HepG2 (cell line): ENCODE data around the gene RNF213. TPM values are rescaled to one million over a fixed set of nuclear protein-coding genes. Genes with fewer than 3 reads are reported as not detected.

Experiments used
- ERF ChIP-seq: IDR thresholded peaks from 2 replicates; pipeline ENCODE4 v1.6.1; 2018; ENCODE audit warnings: missing biosample characterization, missing genetic modification reagents
- ESRRA ChIP-seq: sonication (generic); formaldehyde crosslinking; IDR thresholded peaks from 2 replicates; pipeline ENCODE4 v1.5.1; 2020; ENCODE audit warnings: mild to moderate bottlenecking, low read depth, missing genetic modification reagents
- FIP1L1 ChIP-seq: fragments of 200-400 bp; formaldehyde crosslinking; IDR thresholded peaks from 2 replicates; pipeline ENCODE4 v1.6.1; 2018; ENCODE audit warnings: low read depth, mild to moderate bottlenecking, low read length, moderate library complexity, borderline replicate concordance; ENCODE audit not compliant: insufficient read depth
- MZF1 ChIP-seq: sonication (generic); formaldehyde crosslinking; IDR thresholded peaks from 2 replicates; pipeline ENCODE4 v1.8.1; 2023; ENCODE audit warnings: mild to moderate bottlenecking, missing genetic modification reagents, borderline replicate concordance
- SYNCRIP ChIP-seq: fragments of 200-400 bp; formaldehyde crosslinking; IDR thresholded peaks from 2 replicates; pipeline ENCODE4 v1.6.1; 2018; ENCODE audit warnings: mild to moderate bottlenecking, low read depth, low read length; ENCODE audit not compliant: insufficient read depth
- ZFP82 ChIP-seq: sonication (generic); formaldehyde crosslinking; IDR thresholded peaks from 2 replicates; pipeline ENCODE4 v1.5.1; 2020; ENCODE audit warnings: mild to moderate bottlenecking, missing genetic modification reagents, borderline replicate concordance
- ZNF30 ChIP-seq: sonication (generic); formaldehyde crosslinking; IDR thresholded peaks from 2 replicates; pipeline ENCODE4 v1.5.0; 2020; ENCODE audit warnings: mild to moderate bottlenecking, missing genetic modification reagents
- ZNF552 ChIP-seq: sonication (generic); formaldehyde crosslinking; IDR thresholded peaks from 2 replicates; pipeline ENCODE4 v1.9.0; 2022; ENCODE audit warnings: missing genetic modification reagents, mild to moderate bottlenecking, borderline replicate concordance
- ZNF619 ChIP-seq: sonication (generic); formaldehyde crosslinking; IDR thresholded peaks from 2 replicates; pipeline ENCODE4 v1.4.0; 2020; ENCODE audit warnings: mild to moderate bottlenecking, missing genetic modification reagents
- ZNF713 ChIP-seq: sonication (generic); formaldehyde crosslinking; IDR thresholded peaks from 2 replicates; pipeline ENCODE4 v1.4.0; 2020; ENCODE audit warnings: mild to moderate bottlenecking, missing genetic modification reagents
- polyA plus RNA-seq, 8 experiments: library from polyadenylated mRNA; depleted of rRNA in 3 of 8; stranded (reverse) in 7 of 8; unstranded in 1 of 8; fragments of >200 nt; fragmentation: Illumina TruSeq in 4 of 8; extraction: Trizol in 4 of 8; gene quantifications; 2 replicates each; pipeline versions ENCODE4 v1.2.1 to v1.2.3, GENCODE V29; 2011 to 2016; ENCODE audit warnings: low read depth in 4 of 8, missing spikeins in 1 of 8, mixed read lengths in 1 of 8; ENCODE audit not compliant: insufficient read depth in 1 of 8
- total RNA-seq, 5 experiments: library from RNA; depleted of rRNA; stranded (reverse); fragments of >200 nt; fragmentation: Illumina TruSeq; extraction: Trizol; gene quantifications; 2 replicates each; pipeline ENCODE4 v1.2.3, GENCODE V29; 2016; ENCODE audit warnings: low read depth in 1 of 5
- TF ChIP-seq, protein P1 (sequence below): sonication (generic); formaldehyde crosslinking; IDR thresholded peaks from 2 replicates; pipeline ENCODE4 v1.5.1; 2020; ENCODE audit warnings: missing genetic modification reagents, mild to moderate bottlenecking, borderline replicate concordance
- TF ChIP-seq, protein P2 (sequence below): sonication (generic); formaldehyde crosslinking; IDR thresholded peaks from 2 replicates; pipeline ENCODE4 v1.4.0; 2020; ENCODE audit warnings: missing genetic modification reagents
- TF ChIP-seq, protein P3 (sequence below): sonication (generic); formaldehyde crosslinking; IDR thresholded peaks from 2 replicates; pipeline ENCODE4 v1.9.0; 2021; ENCODE audit warnings: missing genetic modification reagents, borderline replicate concordance
- TF ChIP-seq, protein P4 (sequence below): sonication (generic); formaldehyde crosslinking; IDR thresholded peaks from 2 replicates; pipeline ENCODE4 v1.8.1; 2023; ENCODE audit warnings: mild to moderate bottlenecking, missing genetic modification reagents, borderline replicate concordance
- TF ChIP-seq, protein P5 (sequence below): sonication (generic); formaldehyde crosslinking; IDR thresholded peaks from 2 replicates; pipeline ENCODE4 v1.4.0; 2020; ENCODE audit warnings: missing genetic modification reagents
- TF ChIP-seq, protein P6 (sequence below): sonication (generic); formaldehyde crosslinking; IDR thresholded peaks from 2 replicates; pipeline ENCODE4 v1.5.1; 2020; ENCODE audit warnings: missing genetic modification reagents, mild to moderate bottlenecking, borderline replicate concordance

The RNF213 gene
- total and polyA plus RNA-seq, 2 of the 13 experiments (the other 11 are each of a cell fraction or from before 2014, with no cell fraction given): 38.6 to 38.7 TPM

DNA sequence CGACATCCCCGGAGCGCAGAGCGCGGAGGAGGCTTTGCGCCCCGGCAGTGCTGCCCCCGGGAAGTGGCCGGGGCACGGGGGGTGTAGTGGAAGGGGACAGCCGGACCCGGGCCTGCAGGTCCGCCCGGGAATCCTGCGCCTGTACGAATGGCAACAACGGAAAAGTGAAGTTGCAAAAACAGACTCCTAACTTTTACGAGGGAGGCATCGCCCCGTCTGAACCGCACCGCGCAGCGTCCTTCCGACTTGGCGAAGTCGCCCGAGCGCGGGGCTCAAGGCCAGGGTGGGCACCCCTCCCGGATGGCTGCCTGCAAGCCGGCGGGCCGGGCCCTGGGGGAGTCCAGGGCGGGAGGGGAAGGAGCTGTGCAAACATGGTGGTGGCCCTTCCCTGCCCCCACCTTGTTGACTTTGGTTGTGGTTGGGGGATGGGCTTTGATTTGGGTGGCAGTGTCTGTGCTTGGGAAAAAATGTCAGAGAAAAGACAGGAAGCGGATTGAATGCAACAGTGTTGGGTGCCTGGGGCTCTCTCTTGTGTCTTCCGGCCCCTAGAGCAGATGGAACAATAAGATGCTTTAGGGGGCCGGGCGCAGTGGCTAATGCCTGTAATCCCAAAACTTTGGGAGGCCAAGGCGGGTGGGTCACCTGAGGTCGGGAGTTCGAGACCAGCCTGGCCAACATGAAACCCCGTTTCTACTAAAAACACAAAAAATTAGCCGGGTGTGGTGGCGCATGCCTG is 675 bp downstream of the RNF213 start (continued):
- TF ChIP-seq, protein P1, sequence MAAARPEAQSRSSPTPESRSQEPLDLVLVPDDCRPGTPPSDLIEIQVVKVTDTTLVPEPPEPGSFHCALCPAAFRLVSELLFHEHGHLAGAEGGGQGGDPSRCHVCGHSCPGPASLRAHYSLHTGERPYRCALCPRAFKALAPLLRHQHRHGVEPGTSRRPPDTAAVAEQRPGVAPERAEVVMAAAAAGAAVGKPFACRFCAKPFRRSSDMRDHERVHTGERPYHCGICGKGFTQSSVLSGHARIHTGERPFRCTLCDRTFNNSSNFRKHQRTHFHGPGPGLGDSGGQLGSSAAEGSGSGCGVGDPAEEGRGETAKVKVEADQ: peak; percentile 76
- TF ChIP-seq, protein P2, sequence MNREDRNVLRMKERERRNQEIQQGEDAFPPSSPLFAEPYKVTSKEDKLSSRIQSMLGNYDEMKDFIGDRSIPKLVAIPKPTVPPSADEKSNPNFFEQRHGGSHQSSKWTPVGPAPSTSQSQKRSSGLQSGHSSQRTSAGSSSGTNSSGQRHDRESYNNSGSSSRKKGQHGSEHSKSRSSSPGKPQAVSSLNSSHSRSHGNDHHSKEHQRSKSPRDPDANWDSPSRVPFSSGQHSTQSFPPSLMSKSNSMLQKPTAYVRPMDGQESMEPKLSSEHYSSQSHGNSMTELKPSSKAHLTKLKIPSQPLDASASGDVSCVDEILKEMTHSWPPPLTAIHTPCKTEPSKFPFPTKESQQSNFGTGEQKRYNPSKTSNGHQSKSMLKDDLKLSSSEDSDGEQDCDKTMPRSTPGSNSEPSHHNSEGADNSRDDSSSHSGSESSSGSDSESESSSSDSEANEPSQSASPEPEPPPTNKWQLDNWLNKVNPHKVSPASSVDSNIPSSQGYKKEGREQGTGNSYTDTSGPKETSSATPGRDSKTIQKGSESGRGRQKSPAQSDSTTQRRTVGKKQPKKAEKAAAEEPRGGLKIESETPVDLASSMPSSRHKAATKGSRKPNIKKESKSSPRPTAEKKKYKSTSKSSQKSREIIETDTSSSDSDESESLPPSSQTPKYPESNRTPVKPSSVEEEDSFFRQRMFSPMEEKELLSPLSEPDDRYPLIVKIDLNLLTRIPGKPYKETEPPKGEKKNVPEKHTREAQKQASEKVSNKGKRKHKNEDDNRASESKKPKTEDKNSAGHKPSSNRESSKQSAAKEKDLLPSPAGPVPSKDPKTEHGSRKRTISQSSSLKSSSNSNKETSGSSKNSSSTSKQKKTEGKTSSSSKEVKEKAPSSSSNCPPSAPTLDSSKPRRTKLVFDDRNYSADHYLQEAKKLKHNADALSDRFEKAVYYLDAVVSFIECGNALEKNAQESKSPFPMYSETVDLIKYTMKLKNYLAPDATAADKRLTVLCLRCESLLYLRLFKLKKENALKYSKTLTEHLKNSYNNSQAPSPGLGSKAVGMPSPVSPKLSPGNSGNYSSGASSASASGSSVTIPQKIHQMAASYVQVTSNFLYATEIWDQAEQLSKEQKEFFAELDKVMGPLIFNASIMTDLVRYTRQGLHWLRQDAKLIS: peak; percentile 80; the same call in 1 of the 2 replicates
- TF ChIP-seq ERF (CRISPR knock-in tag): peak; percentile 87
- TF ChIP-seq ZNF713 (CRISPR knock-in tag): no peak
- TF ChIP-seq ESRRA: no peak; the same call in 1 of the 2 replicates
- TF ChIP-seq, protein P3, sequence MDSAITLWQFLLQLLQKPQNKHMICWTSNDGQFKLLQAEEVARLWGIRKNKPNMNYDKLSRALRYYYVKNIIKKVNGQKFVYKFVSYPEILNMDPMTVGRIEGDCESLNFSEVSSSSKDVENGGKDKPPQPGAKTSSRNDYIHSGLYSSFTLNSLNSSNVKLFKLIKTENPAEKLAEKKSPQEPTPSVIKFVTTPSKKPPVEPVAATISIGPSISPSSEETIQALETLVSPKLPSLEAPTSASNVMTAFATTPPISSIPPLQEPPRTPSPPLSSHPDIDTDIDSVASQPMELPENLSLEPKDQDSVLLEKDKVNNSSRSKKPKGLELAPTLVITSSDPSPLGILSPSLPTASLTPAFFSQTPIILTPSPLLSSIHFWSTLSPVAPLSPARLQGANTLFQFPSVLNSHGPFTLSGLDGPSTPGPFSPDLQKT: no peak
- TF ChIP-seq, protein P4, sequence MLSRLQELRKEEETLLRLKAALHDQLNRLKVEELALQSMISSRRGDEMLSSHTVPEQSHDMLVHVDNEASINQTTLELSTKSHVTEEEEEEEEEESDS (CRISPR knock-in tag): peak; percentile 94; the same call in 1 of the 2 replicates
- TF ChIP-seq ZNF552 (CRISPR knock-in tag): peak; percentile 95
- no peak for TF ChIP-seq ZNF30 (CRISPR knock-in tag)
- TF ChIP-seq, protein P5, sequence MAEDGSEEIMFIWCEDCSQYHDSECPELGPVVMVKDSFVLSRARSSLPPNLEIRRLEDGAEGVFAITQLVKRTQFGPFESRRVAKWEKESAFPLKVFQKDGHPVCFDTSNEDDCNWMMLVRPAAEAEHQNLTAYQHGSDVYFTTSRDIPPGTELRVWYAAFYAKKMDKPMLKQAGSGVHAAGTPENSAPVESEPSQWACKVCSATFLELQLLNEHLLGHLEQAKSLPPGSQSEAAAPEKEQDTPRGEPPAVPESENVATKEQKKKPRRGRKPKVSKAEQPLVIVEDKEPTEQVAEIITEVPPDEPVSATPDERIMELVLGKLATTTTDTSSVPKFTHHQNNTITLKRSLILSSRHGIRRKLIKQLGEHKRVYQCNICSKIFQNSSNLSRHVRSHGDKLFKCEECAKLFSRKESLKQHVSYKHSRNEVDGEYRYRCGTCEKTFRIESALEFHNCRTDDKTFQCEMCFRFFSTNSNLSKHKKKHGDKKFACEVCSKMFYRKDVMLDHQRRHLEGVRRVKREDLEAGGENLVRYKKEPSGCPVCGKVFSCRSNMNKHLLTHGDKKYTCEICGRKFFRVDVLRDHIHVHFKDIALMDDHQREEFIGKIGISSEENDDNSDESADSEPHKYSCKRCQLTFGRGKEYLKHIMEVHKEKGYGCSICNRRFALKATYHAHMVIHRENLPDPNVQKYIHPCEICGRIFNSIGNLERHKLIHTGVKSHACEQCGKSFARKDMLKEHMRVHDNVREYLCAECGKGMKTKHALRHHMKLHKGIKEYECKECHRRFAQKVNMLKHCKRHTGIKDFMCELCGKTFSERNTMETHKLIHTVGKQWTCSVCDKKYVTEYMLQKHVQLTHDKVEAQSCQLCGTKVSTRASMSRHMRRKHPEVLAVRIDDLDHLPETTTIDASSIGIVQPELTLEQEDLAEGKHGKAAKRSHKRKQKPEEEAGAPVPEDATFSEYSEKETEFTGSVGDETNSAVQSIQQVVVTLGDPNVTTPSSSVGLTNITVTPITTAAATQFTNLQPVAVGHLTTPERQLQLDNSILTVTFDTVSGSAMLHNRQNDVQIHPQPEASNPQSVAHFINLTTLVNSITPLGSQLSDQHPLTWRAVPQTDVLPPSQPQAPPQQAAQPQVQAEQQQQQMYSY: 0 out of 2 replicates have a peak, but pooled peaks have one; percentile 53
- peak; percentile 90 for TF ChIP-seq ZFP82
- peak; percentile 72; the same call in 1 of the 2 replicates for TF ChIP-seq FIP1L1
- TF ChIP-seq, protein P6, sequence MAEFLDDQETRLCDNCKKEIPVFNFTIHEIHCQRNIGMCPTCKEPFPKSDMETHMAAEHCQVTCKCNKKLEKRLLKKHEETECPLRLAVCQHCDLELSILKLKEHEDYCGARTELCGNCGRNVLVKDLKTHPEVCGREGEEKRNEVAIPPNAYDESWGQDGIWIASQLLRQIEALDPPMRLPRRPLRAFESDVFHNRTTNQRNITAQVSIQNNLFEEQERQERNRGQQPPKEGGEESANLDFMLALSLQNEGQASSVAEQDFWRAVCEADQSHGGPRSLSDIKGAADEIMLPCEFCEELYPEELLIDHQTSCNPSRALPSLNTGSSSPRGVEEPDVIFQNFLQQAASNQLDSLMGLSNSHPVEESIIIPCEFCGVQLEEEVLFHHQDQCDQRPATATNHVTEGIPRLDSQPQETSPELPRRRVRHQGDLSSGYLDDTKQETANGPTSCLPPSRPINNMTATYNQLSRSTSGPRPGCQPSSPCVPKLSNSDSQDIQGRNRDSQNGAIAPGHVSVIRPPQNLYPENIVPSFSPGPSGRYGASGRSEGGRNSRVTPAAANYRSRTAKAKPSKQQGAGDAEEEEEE (CRISPR knock-in tag): no peak
- TF ChIP-seq SYNCRIP: no peak
- TF ChIP-seq ZNF619 (CRISPR knock-in tag): no peak; the same call in 1 of the 2 replicates
- 0 out of 2 replicates have a peak, but pooled peaks have one; percentile 55 for TF ChIP-seq MZF1 (CRISPR knock-in tag)
